OCI-LY7 (cell line): ENCODE results near the gene TAF1B.

Experiments used
- EZH2phosphoT487 ChIP-seq: fragments of 200-600 bp; sonication (generic); IDR thresholded peaks from 2 replicates; pipeline ENCODE4 v1.6.1; 2018; ENCODE audit warnings: low read depth, borderline replicate concordance, mild to moderate bottlenecking, mixed run types, antibody characterized with exemption, low read length, moderate library complexity, mixed read lengths
- TF ChIP-seq, protein P1 (sequence below): fragments of 200-600 bp; sonication (generic); conservative IDR thresholded peaks from 2 replicates; pipeline ENCODE4 v1.5.1; 2014; ENCODE audit warnings: mild to moderate bottlenecking, antibody characterized with exemption, low read length, moderate library complexity, mixed read lengths

DNA sequence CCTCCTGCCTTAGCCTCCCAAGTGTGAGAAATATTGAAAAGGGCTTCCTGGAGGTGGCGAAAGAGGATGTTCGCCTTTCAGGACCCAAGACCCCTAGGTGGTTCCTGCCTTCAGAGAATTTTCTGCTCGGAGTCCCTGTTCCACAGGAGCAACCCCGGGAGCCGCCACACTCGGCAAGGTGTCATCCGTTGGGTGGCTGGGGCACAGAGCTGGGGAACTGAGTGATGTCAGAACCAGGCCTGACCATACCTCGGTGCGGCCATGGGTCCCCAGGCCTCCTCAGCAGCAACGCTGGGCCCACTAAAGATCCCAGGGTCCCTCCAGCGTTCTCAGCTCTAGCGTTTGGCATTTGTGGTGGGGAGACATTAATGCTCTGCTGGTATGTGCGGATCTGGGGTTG is 23.7 kb upstream of the TAF1B start:
- TF ChIP-seq, protein P1, sequence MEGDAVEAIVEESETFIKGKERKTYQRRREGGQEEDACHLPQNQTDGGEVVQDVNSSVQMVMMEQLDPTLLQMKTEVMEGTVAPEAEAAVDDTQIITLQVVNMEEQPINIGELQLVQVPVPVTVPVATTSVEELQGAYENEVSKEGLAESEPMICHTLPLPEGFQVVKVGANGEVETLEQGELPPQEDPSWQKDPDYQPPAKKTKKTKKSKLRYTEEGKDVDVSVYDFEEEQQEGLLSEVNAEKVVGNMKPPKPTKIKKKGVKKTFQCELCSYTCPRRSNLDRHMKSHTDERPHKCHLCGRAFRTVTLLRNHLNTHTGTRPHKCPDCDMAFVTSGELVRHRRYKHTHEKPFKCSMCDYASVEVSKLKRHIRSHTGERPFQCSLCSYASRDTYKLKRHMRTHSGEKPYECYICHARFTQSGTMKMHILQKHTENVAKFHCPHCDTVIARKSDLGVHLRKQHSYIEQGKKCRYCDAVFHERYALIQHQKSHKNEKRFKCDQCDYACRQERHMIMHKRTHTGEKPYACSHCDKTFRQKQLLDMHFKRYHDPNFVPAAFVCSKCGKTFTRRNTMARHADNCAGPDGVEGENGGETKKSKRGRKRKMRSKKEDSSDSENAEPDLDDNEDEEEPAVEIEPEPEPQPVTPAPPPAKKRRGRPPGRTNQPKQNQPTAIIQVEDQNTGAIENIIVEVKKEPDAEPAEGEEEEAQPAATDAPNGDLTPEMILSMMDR = no peak
- no peak for TF ChIP-seq EZH2phosphoT487
